HepG2 (cell line): ENCODE measurements around the gene SCEL. TPM values are rescaled to one million over a fixed set of nuclear protein-coding genes. Genes with fewer than 3 reads are reported as not detected.

Experiments used
- ATAC-seq: fragments of 200-7000 bp; cut with Tn5 transposase; 3 replicates; pipeline ENCODE4 v1.9.1; 2020; ENCODE audit warnings: mild to moderate bottlenecking, moderate library complexity
- BruUV-seq: library from RNA; stranded (reverse); fragments of 400-500 nt; replicated peaks from 2 replicates; lab custom pipeline; 2021; lab: Mats Ljungman, UMichigan
- CTCF ChIA-PET: fragments of 300-600 bp; formaldehyde crosslinking; extraction: SDS; loops from one replicate; lab custom pipeline; 2021; ENCODE audit warnings: low total read pairs, inconsistent platforms, low intra/inter-chr PET ratio; lab: Yijun Ruan, JAX
- POLR2A ChIA-PET: fragments of 350-600 bp; sonication (Branson Sonifier 250); formaldehyde crosslinking; loops from one replicate; lab custom pipeline; 2020; ENCODE audit warnings: antibody characterized with exemption, inconsistent platforms; lab: Yijun Ruan, JAX
- DNase-seq: peaks from one replicate; pipeline ENCODE4 v3.0.0-alpha.2; 2015; ENCODE audit warnings: low spot score
- FAIRE-seq: peaks from 3 replicates; lab custom pipeline; 2011; peaks lifted over from hg19 to GRCh38; lab: Jason Lieb, UNC
- H2AFZ ChIP-seq: one replicate; pipeline ENCODE4 v1.6.1; 2011; ENCODE audit warnings: low read length, inconsistent platforms
- H3K27ac ChIP-seq: fragments of 300-600 bp; 3 replicates; pipeline ENCODE4 v1.8.0; 2011; ENCODE audit warnings: mixed run types, mild to moderate bottlenecking, mixed read lengths, low read length, inconsistent platforms; ENCODE audit not compliant: insufficient read depth; ENCODE audit errors: extremely low read length
- H3K27me3 ChIP-seq, 2 experiments: fragments of 200-600 bp in 1 of 2; 2 replicates in 1 of 2; 3 replicates in 1 of 2; pipeline versions ENCODE4 v1.6.0 to v1.8.0; 2011; ENCODE audit warnings: low read length in 2 of 2, mild to moderate bottlenecking in 2 of 2, moderate library complexity in 2 of 2, inconsistent platforms in 1 of 2; ENCODE audit not compliant: insufficient read depth in 2 of 2, control insufficient read depth in 1 of 2
- H3K36me3 ChIP-seq, 2 experiments: fragments of 200-600 bp in 1 of 2; replicated peaks in 1 of 2; 2 replicates in 1 of 2; 3 replicates in 1 of 2; pipeline versions ENCODE4 v1.5.1 to v1.8.0; 2011; ENCODE audit warnings: low read length in 2 of 2, inconsistent platforms in 1 of 2; ENCODE audit not compliant: insufficient read depth in 2 of 2, control insufficient read depth in 1 of 2
- H3K4me1 ChIP-seq: 2 replicates; pipeline ENCODE4 v1.5.1; 2012; ENCODE audit warnings: low read length, inconsistent platforms; ENCODE audit not compliant: insufficient read depth
- H3K4me2 ChIP-seq: 2 replicates; pipeline ENCODE4 v1.6.0; 2011; ENCODE audit warnings: low read depth, low read length, inconsistent platforms
- H3K4me3 ChIP-seq, 3 experiments: fragments of 200-600 bp in 1 of 3; sonication (generic), shearing (Covaris generic) in 1 of 3; replicated peaks in 1 of 3; 2 replicates each; pipeline ENCODE4 v1.5.1; 2011 to 2016; ENCODE audit warnings: low read length in 3 of 3, inconsistent platforms in 2 of 3, low read depth in 2 of 3, mild to moderate bottlenecking in 2 of 3, control low read depth in 1 of 3, mixed read lengths in 1 of 3; ENCODE audit not compliant: insufficient read depth in 1 of 3
- H3K79me2 ChIP-seq: one replicate; pipeline ENCODE4 v1.6.1; 2011; ENCODE audit warnings: low read length, inconsistent platforms; ENCODE audit not compliant: insufficient read depth
- H3K9ac ChIP-seq: 2 replicates; pipeline ENCODE4 v1.6.0; 2011; ENCODE audit warnings: mild to moderate bottlenecking, low read depth, low read length, inconsistent platforms; ENCODE audit not compliant: insufficient read depth
- H3K9me3 ChIP-seq: 2 replicates; pipeline ENCODE4 v1.5.1; 2012; ENCODE audit warnings: mild to moderate bottlenecking, low read length
- H4K20me1 ChIP-seq: 2 replicates; pipeline ENCODE4 v1.6.0; 2011; ENCODE audit warnings: inconsistent platforms, mild to moderate bottlenecking, low read length, moderate library complexity; ENCODE audit not compliant: insufficient read depth
- DR1 ChIP-seq: sonication (generic); formaldehyde crosslinking; IDR thresholded peaks from 2 replicates; pipeline ENCODE4 v1.8.0; 2021; ENCODE audit warnings: mild to moderate bottlenecking, missing genetic modification reagents, inconsistent platforms
- EHMT2 ChIP-seq: fragments of 200-600 bp; sonication (generic); IDR thresholded peaks from 2 replicates; pipeline ENCODE4 v1.7.0; 2017; ENCODE audit warnings: antibody characterized with exemption, low read depth, low read length, borderline replicate concordance
- GTF2F1 ChIP-seq: fragments of 150-350 bp; IDR thresholded peaks from 2 replicates; pipeline ENCODE4 v1.6.1; 2014; ENCODE audit warnings: low read length
- ISX ChIP-seq: sonication (generic); formaldehyde crosslinking; conservative IDR thresholded peaks from 2 replicates; pipeline ENCODE4 v1.5.0; 2020; ENCODE audit warnings: missing genetic modification reagents
- RBFOX2 ChIP-seq: fragments of 200-400 bp; formaldehyde crosslinking; IDR thresholded peaks from 2 replicates; pipeline ENCODE4 v1.6.1; 2017; ENCODE audit warnings: low read depth, mild to moderate bottlenecking, low read length
- RELA ChIP-seq: sonication (generic); formaldehyde crosslinking; IDR thresholded peaks from 2 replicates; pipeline ENCODE4 v1.4.0; 2020; ENCODE audit warnings: missing genetic modification reagents
- TOE1 ChIP-seq: sonication (generic); formaldehyde crosslinking; IDR thresholded peaks from 2 replicates; pipeline ENCODE4 v1.4.0; 2020; ENCODE audit warnings: mild to moderate bottlenecking, missing genetic modification reagents
- ZFAT ChIP-seq: sonication (generic); formaldehyde crosslinking; conservative IDR thresholded peaks from 2 replicates; pipeline ENCODE4 v1.8.1; 2023; ENCODE audit warnings: missing genetic modification reagents, inconsistent platforms
- ZNF33B ChIP-seq: sonication (generic); formaldehyde crosslinking; IDR thresholded peaks from 2 replicates; pipeline ENCODE4 v1.5.1; 2020; ENCODE audit warnings: mild to moderate bottlenecking, missing genetic modification reagents
- ZNF460 ChIP-seq: sonication (generic); formaldehyde crosslinking; IDR thresholded peaks from 2 replicates; pipeline ENCODE4 v1.5.1; 2020; ENCODE audit warnings: missing genetic modification reagents, mild to moderate bottlenecking, borderline replicate concordance
- ZNF549 ChIP-seq: sonication (generic); formaldehyde crosslinking; IDR thresholded peaks from 2 replicates; pipeline ENCODE4 v1.5.0; 2020; ENCODE audit warnings: missing genetic modification reagents
- ZNF557 ChIP-seq: sonication (generic); formaldehyde crosslinking; IDR thresholded peaks from 2 replicates; pipeline ENCODE4 v1.4.0; 2020; ENCODE audit warnings: missing genetic modification reagents
- ZNF562 ChIP-seq: sonication (generic); formaldehyde crosslinking; IDR thresholded peaks from 2 replicates; pipeline ENCODE4 v1.8.0; 2022; ENCODE audit warnings: missing genetic modification reagents, borderline replicate concordance
- ZNF781 ChIP-seq: sonication (generic); formaldehyde crosslinking; IDR thresholded peaks from 2 replicates; pipeline ENCODE4 v1.5.1; 2020; ENCODE audit warnings: borderline replicate concordance, mild to moderate bottlenecking, missing genetic modification reagents; ENCODE audit errors: not compliant biosample characterization
- ZSCAN5A ChIP-seq: sonication (generic); formaldehyde crosslinking; IDR thresholded peaks from 2 replicates; pipeline ENCODE4 v1.8.0; 2022; ENCODE audit warnings: mild to moderate bottlenecking, missing genetic modification reagents, borderline replicate concordance
- WGBS: methylation state at CpG from one replicate; pipeline ENCODE4 v1.1.6; 2017; ENCODE audit warnings: low lambda C conversion rate; 5-methylcytosine and 5-hydroxymethylcytosine counted together
- in situ Hi-C: cut with HindIII; loops from 2 replicates; pipeline ENCODE4 v1.10.0; 2017; ENCODE audit warnings: low pct_unique_long_range_greater_than_20kb; ENCODE audit not compliant: extremely low pct_ligation_motif_present
- intact Hi-C: fragments of 100-400 bp; cut with micrococcal nuclease; formaldehyde crosslinking; loops from one replicate; pipeline ENCODE4 v1.10.0; 2022; ENCODE audit not compliant: unreplicated experiment
- polyA plus RNA-seq, 8 experiments: library from polyadenylated mRNA; depleted of rRNA in 3 of 8; stranded (reverse) in 7 of 8; unstranded in 1 of 8; fragments of >200 nt; fragmentation: Illumina TruSeq in 4 of 8; extraction: Trizol in 4 of 8; gene quantifications; 2 replicates each; pipeline versions ENCODE4 v1.2.1 to v1.2.3, GENCODE V29; 2011 to 2016; ENCODE audit warnings: low read depth in 4 of 8, missing spikeins in 1 of 8, mixed read lengths in 1 of 8; ENCODE audit not compliant: insufficient read depth in 1 of 8
- total RNA-seq, 5 experiments: library from RNA; depleted of rRNA; stranded (reverse); fragments of >200 nt; fragmentation: Illumina TruSeq; extraction: Trizol; gene quantifications; 2 replicates each; pipeline ENCODE4 v1.2.3, GENCODE V29; 2016; ENCODE audit warnings: low read depth in 1 of 5
- TF ChIP-seq, protein P1 (sequence below): sonication (generic); formaldehyde crosslinking; IDR thresholded peaks from 2 replicates; pipeline ENCODE4 v1.5.1; 2020; ENCODE audit warnings: missing genetic modification reagents, mild to moderate bottlenecking, borderline replicate concordance
- TF ChIP-seq, protein P2 (sequence below): sonication (generic); formaldehyde crosslinking; conservative IDR thresholded peaks from 2 replicates; pipeline ENCODE4 v1.4.0; 2020; ENCODE audit warnings: missing genetic modification reagents

The SCEL gene
- total and polyA plus RNA-seq, 2 of the 13 experiments (the other 11 are each of a cell fraction or from before 2014, with no cell fraction given), result not detected

DNA sequence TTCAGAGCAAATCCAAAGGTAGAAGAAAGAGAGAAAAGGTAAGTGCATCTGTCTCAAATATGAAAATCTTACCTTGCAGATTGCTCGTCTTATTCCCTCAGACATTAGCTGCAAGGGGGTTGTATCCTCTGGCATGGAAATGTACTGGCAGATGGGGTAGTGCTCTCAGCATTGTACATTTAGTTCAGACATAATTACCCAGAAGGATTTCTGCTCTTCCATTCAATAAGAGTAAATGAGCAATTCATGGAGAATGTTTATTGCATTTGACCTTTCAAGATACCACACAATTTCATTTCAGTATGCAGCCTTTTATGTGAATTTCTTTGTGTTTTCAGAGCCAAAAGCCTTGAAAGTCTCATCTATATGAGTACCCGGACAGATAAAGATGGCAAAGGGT is 63.8 kb downstream of the SCEL start (continued):
- TF ChIP-seq, protein P1, sequence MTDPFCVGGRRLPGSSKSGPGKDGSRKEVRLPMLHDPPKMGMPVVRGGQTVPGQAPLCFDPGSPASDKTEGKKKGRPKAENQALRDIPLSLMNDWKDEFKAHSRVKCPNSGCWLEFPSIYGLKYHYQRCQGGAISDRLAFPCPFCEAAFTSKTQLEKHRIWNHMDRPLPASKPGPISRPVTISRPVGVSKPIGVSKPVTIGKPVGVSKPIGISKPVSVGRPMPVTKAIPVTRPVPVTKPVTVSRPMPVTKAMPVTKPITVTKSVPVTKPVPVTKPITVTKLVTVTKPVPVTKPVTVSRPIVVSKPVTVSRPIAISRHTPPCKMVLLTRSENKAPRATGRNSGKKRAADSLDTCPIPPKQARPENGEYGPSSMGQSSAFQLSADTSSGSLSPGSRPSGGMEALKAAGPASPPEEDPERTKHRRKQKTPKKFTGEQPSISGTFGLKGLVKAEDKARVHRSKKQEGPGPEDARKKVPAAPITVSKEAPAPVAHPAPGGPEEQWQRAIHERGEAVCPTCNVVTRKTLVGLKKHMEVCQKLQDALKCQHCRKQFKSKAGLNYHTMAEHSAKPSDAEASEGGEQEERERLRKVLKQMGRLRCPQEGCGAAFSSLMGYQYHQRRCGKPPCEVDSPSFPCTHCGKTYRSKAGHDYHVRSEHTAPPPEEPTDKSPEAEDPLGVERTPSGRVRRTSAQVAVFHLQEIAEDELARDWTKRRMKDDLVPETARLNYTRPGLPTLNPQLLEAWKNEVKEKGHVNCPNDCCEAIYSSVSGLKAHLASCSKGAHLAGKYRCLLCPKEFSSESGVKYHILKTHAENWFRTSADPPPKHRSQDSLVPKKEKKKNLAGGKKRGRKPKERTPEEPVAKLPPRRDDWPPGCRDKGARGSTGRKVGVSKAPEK (CRISPR knock-in tag), result no peak
- TF ChIP-seq ISX (no peak), TOE1 (CRISPR knock-in tag) (no peak)
- TF ChIP-seq, all 625 proteins: peak for 0

DNA sequence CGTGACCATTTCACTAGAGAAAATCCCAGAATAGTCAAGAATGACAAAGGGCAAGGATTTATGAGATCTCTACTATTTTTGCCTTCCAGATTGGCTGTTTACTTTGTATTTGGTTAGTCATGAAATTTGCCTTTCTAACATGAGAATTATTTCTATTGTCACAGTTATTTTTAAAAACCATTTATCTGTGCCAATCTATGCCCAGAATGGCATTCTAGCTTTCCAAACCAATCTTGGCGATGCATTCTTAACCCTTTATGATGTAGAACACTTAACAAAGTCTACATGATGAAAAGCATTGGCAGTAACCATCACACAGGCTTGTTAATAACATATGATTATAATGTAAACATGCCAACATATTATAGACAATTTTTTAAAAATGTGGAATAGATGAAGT is 65.2 kb downstream of the SCEL start:
- Histone ChIP-seq H4K20me1 (no peaks in the 10 kb centered on the region), H2AFZ (no peak overlapping the region), H3K36me3 (no peaks in the 10 kb centered on the region), H3K27ac (no peak overlapping the region), H3K79me2 (no peaks in the 10 kb centered on the region), H3K4me3 (no peak overlapping the region), H3K4me2 (no peak overlapping the region), H3K9me3 (no peaks in the 10 kb centered on the region), H3K4me1 (no peaks in the 10 kb centered on the region), H3K9ac (no peak overlapping the region), H3K27me3 (no peaks in the 10 kb centered on the region; a peak in 1 of 5 replicates)
- 0% methylated on average over 2 of the region's 2 CpGs for whole genome bisulfite sequencing
- CTCF ChIA-PET, result no interaction called here
- FAIRE-seq, result no peak
- no peak for DNase-seq
- no peak for ATAC-seq
- intact Hi-C loops, result no loop called here
- POLR2A ChIA-PET, result no interaction called here
- no TSS peak for BruUV-seq
- in situ Hi-C loops, result loop anchor here (25.0 kb wide), 1 partner anchor 512 kb away; no protein-coding TSS in a partner anchor
- TF ChIP-seq ZNF33B (CRISPR knock-in tag) (no peak), ZSCAN5A (CRISPR knock-in tag) (no peak), ZNF549 (CRISPR knock-in tag) (no peak), ZFAT (CRISPR knock-in tag) (no peak), GTF2F1 (no peak), ZNF557 (no peak), DR1 (CRISPR knock-in tag) (no peak), RBFOX2 (no peak), ZNF781 (CRISPR knock-in tag) (no peak), EHMT2 (no peak), ZNF460 (no peak), RELA (CRISPR knock-in tag) (no peak), ZNF562 (no peak)
- TF ChIP-seq, protein P2, sequence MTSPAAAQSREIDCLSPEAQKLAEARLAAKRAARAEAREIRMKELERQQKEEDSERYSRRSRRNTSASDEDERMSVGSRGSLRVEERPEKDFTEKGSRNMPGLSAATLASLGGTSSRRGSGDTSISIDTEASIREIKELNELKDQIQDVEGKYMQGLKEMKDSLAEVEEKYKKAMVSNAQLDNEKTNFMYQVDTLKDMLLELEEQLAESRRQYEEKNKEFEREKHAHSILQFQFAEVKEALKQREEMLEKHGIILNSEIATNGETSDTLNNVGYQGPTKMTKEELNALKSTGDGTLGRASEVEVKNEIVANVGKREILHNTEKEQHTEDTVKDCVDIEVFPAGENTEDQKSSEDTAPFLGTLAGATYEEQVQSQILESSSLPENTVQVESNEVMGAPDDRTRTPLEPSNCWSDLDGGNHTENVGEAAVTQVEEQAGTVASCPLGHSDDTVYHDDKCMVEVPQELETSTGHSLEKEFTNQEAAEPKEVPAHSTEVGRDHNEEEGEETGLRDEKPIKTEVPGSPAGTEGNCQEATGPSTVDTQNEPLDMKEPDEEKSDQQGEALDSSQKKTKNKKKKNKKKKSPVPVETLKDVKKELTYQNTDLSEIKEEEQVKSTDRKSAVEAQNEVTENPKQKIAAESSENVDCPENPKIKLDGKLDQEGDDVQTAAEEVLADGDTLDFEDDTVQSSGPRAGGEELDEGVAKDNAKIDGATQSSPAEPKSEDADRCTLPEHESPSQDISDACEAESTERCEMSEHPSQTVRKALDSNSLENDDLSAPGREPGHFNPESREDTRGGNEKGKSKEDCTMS (CRISPR knock-in tag), result no peak
